Gastroesophageal sphincter (tissue), 4 donors: Measurements from ENCODE around the gene PRR13. TPM values are rescaled to one million over a fixed set of nuclear protein-coding genes. Genes with fewer than 3 reads are reported as not detected.

Experiments used
- ATAC-seq: fragments of 150-250 bp; one replicate; pipeline ENCODE4 v1.9.1; 2016; ENCODE audit warnings: mild to moderate bottlenecking, moderate library complexity
- H3K27ac ChIP-seq, 4 donors: fragments of 200-600 bp; sonication (generic) in 3 of 4; 1 replicate in 3 of 4; 2 replicates in 1 of 4; pipeline ENCODE4 v1.5.1; 2016 to 2019
- H3K27me3 ChIP-seq: fragments of 200-600 bp; sonication (generic); one replicate; pipeline ENCODE4 v1.5.1; 2019
- H3K36me3 ChIP-seq, 2 donors: fragments of 200-600 bp; sonication (generic); one replicate each; pipeline ENCODE4 v1.5.1; 2019; ENCODE audit warnings: control low read depth in 1 of 2
- H3K4me1 ChIP-seq, 3 donors: fragments of 200-600 bp; sonication (generic); 1 replicate in 2 of 3; 2 replicates in 1 of 3; pipeline ENCODE4 v1.5.1; 2016 to 2019; ENCODE audit warnings: control low read depth in 2 of 3
- H3K4me3 ChIP-seq, 2 donors: fragments of 200-600 bp; sonication (generic); one replicate each; pipeline ENCODE4 v1.5.1; 2019; ENCODE audit warnings: mild to moderate bottlenecking in 1 of 2, moderate library complexity in 1 of 2
- H3K9me3 ChIP-seq, 3 donors: fragments of 200-600 bp; sonication (generic); one replicate each; pipeline ENCODE4 v1.5.1; 2017 to 2019; ENCODE audit warnings: control low read depth in 2 of 3
- CTCF ChIP-seq, 4 experiments: fragments of 200-600 bp in 2 of 4; fragments of 450-650 bp in 2 of 4; sonication (generic) in 1 of 4; IDR thresholded peaks; one replicate each; pipeline ENCODE4 v1.5.1; 2017 to 2019; ENCODE audit warnings: antibody characterized with exemption in 4 of 4, mild to moderate bottlenecking in 2 of 4, moderate library complexity in 2 of 4
- EP300 ChIP-seq: sonication (generic); formaldehyde crosslinking; IDR thresholded peaks from one replicate; pipeline ENCODE4 v1.6.1; 2017; ENCODE audit warnings: antibody characterized with exemption, mild to moderate bottlenecking
- POLR2A ChIP-seq, 2 donors: fragments of 450-650 bp; IDR thresholded peaks; one replicate each; pipeline ENCODE4 v1.6.1; 2017; ENCODE audit warnings: antibody characterized with exemption in 2 of 2, mild to moderate bottlenecking in 2 of 2, moderate library complexity in 1 of 2
- POLR2AphosphoS5 ChIP-seq: sonication (generic); formaldehyde crosslinking; IDR thresholded peaks from one replicate; pipeline ENCODE4 v1.6.1; 2017; ENCODE audit warnings: antibody characterized with exemption
- WGBS, 2 donors: methylation state at CpG; one replicate each; pipeline ENCODE4 v1.1.5; 2018; ENCODE audit warnings: low coverage in 1 of 2; 5-methylcytosine and 5-hydroxymethylcytosine counted together
- total RNA-seq, 4 donors: library from RNA; depleted of rRNA; stranded (reverse); fragments of >200 nt; gene quantifications; one replicate each; pipeline ENCODE4 v1.1.0, GENCODE V29; 2016

PRR13 gene
- total RNA-seq, 4 donors from 2014 or later, result 54.2 to 73.2 (median 69.6) TPM

- no peaks in the 10 kb centered on the region for H3K27me3 ChIP-seq
- H3K36me3 ChIP-seq, result peaks cover 0 to 5% of the 10 kb centered on the region in 2 donors
- H3K4me1 ChIP-seq, result peaks cover 0 to 54% (median 20%) of the 10 kb centered on the region in 3 donors
- 8% methylated on average over 5 of the region's 52 CpGs for WGBS, 2 donors
- H3K4me3 ChIP-seq, result peak overlapping the region; percentile 34 to 70
- peak overlapping the region; percentile 18 to 89 (median 87) for H3K27ac ChIP-seq
- peak; percentile 91 for ATAC-seq
- H3K9me3 ChIP-seq, result no peaks in the 10 kb centered on the region
- TF ChIP-seq EP300, result no peak
- peak in 1 of 4 experiments; percentile 12 for TF ChIP-seq CTCF (IDR thresholded peaks at IDR 0.05)
- peak; percentile 63 for TF ChIP-seq POLR2AphosphoS5
Measured at GRCh38 chr12:53492830-53493609, 51.5 kb downstream of the PRR13 start.

GRCh38 chr12:53493610-53494391 is 52.3 kb downstream of the PRR13 start:
- H3K27ac ChIP-seq, result peak overlapping the region; percentile 18 to 89 (median 87)
- TF ChIP-seq POLR2A (IDR thresholded peaks at IDR 0.05) (no peak), POLR2AphosphoS5 (no peak), EP300 (no peak), CTCF (IDR thresholded peaks at IDR 0.05) (no peak)
- WGBS, 2 donors, result 11 to 16% methylated on average over 4 to 10 of the region's 11 CpGs
- peak overlapping the region in 1 of 2 donors; percentile 70 for H3K4me3 ChIP-seq
- no peaks in the 10 kb centered on the region for H3K36me3 ChIP-seq
- peaks cover 0 to 62% (median 25%) of the 10 kb centered on the region in 3 donors for H3K4me1 ChIP-seq
- H3K9me3 ChIP-seq, result no peaks in the 10 kb centered on the region
- ATAC-seq, result no peak
- H3K27me3 ChIP-seq, result no peaks in the 10 kb centered on the region

Other genes with a start within 250 kb of the PRR13 start
- gene ITGB7, start 234.5 kb upstream of the PRR13 start, total RNA-seq, result 1 to 10 TPM in 2 of 4 donors, under 1 TPM in 2; 0.40 to 5.8 (median 2.6) TPM
- gene RARG, start 209.5 kb upstream of the PRR13 start, total RNA-seq, result 10 to 100 TPM; 15.6 to 26.6 (median 22.9) TPM
- gene ESPL1, start 173.4 kb upstream of the PRR13 start, total RNA-seq, result 1 to 10 TPM in 2 of 4 donors, under 1 TPM in 2; 0.13 to 2.3 (median 0.64) TPM
- 100 to 1,000 TPM; 390 to 782 (median 568) TPM for gene PFDN5, start 146.2 kb upstream of the PRR13 start, total RNA-seq
- 10 to 100 TPM; 40.9 to 49.2 (median 46.3) TPM for gene MYG1, start 142.0 kb upstream of the PRR13 start, total RNA-seq
- 10 to 100 TPM; 36.4 to 88.9 (median 46.5) TPM for gene AAAS, start 120.1 kb upstream of the PRR13 start, total RNA-seq
- gene SP7, start 105.4 kb upstream of the PRR13 start, total RNA-seq, result not detected
- gene SP1, start 61.6 kb upstream of the PRR13 start, total RNA-seq, result 10 to 100 TPM; 68.0 to 80.5 (median 74.0) TPM
- gene AMHR2, start 17.9 kb upstream of the PRR13 start, total RNA-seq, result under 1 TPM in 1 of 4 donors, not detected in 3; 0.13 TPM
- gene PCBP2, start 10.4 kb downstream of the PRR13 start, total RNA-seq, result 100 to 1,000 TPM; 259 to 375 (median 354) TPM
- 10 to 100 TPM; 14.8 to 41.9 (median 20.3) TPM for gene MAP3K12, start 57.7 kb downstream of the PRR13 start, total RNA-seq
- gene TARBP2, start 59.5 kb downstream of the PRR13 start, total RNA-seq, result 10 to 100 TPM; 12.1 to 19.6 (median 17.4) TPM
- gene NPFF, start 65.8 kb downstream of the PRR13 start, total RNA-seq, result not detected
- 10 to 100 TPM; 26.7 to 54.9 (median 33.3) TPM for gene ATF7, start 184.6 kb downstream of the PRR13 start, total RNA-seq
- 100 to 1,000 TPM; 197 to 324 (median 245) TPM for gene ATP5MC2, start 234.3 kb downstream of the PRR13 start, total RNA-seq